Neural cell (in vitro differentiated cells): Measurements from ENCODE around the gene PCCA. TPM values are rescaled to one million over a fixed set of nuclear protein-coding genes. Genes with fewer than 3 reads are reported as not detected.

Experiments
- H2AFZ ChIP-seq: fragments of 200-600, 300-800 bp; sonication (generic), shearing (Covaris generic); 2 replicates; pipeline ENCODE4 v1.6.0; 2014; ENCODE audit warnings: low read depth, mild to moderate bottlenecking, antibody characterized with exemption, low read length, moderate library complexity
- H3F3A ChIP-seq: fragments of 200-600 bp; shearing (Covaris generic); 2 replicates; pipeline ENCODE4 v1.6.1; 2016; ENCODE audit warnings: mild to moderate bottlenecking, moderate library complexity, mixed read lengths, antibody characterized with exemption, low read length; ENCODE audit not compliant: insufficient read depth, poor library complexity, severe bottlenecking
- H3K27ac ChIP-seq: fragments of 200-600, 300-800 bp; sonication (generic), shearing (Covaris generic); 2 replicates; pipeline ENCODE4 v1.5.1; 2014; ENCODE audit warnings: mild to moderate bottlenecking, low read length, moderate library complexity
- H3K27me3 ChIP-seq: fragments of 300-800, 200-600 bp; sonication (generic), shearing (Covaris generic); 2 replicates; pipeline ENCODE4 v1.6.0; 2014; ENCODE audit warnings: mild to moderate bottlenecking, low read depth, low read length, moderate library complexity; ENCODE audit not compliant: insufficient read depth
- H3K36me3 ChIP-seq: fragments of 300-800, 200-600 bp; sonication (generic), shearing (Covaris generic); 2 replicates; pipeline ENCODE4 v1.5.1; 2014; ENCODE audit warnings: mild to moderate bottlenecking, antibody characterized with exemption, low read length, moderate library complexity; ENCODE audit not compliant: insufficient read depth
- H3K4me2 ChIP-seq: fragments of 300-800, 200-600 bp; sonication (generic), shearing (Covaris generic); 2 replicates; pipeline ENCODE4 v1.6.0; 2014; ENCODE audit warnings: mild to moderate bottlenecking, low read length
- H3K4me3 ChIP-seq: fragments of 300-800, 200-600 bp; sonication (generic), shearing (Covaris generic); 2 replicates; pipeline ENCODE4 v1.5.1; 2014; ENCODE audit warnings: mild to moderate bottlenecking, low read length, moderate library complexity
- H3K79me2 ChIP-seq: fragments of 200-600 bp; shearing (Covaris generic); replicated peaks from 2 replicates; pipeline ENCODE4 v1.6.0; 2014; ENCODE audit warnings: mild to moderate bottlenecking, low read length, moderate library complexity; ENCODE audit not compliant: insufficient read depth
- H3K9ac ChIP-seq: fragments of 300-800, 200-600 bp; sonication (generic), shearing (Covaris generic); 2 replicates; pipeline ENCODE4 v1.6.1; 2016; ENCODE audit warnings: mild to moderate bottlenecking, low read length, mixed read lengths
- H3K9me2 ChIP-seq: fragments of 200-600 bp; shearing (Covaris generic); 2 replicates; pipeline ENCODE4 v1.6.1; 2016; ENCODE audit warnings: mild to moderate bottlenecking, low read length, mixed read lengths; ENCODE audit not compliant: insufficient read depth
- H3K9me3 ChIP-seq: fragments of 200-600, 300-800 bp; sonication (generic), shearing (Covaris generic); 2 replicates; pipeline ENCODE4 v1.6.1; 2016; ENCODE audit warnings: mild to moderate bottlenecking, mixed run types, low read length, moderate library complexity, mixed read lengths
- H4K20me1 ChIP-seq: fragments of 200-600 bp; shearing (Covaris generic); 2 replicates; pipeline ENCODE4 v1.6.1; 2016; ENCODE audit warnings: mild to moderate bottlenecking, mixed run types; ENCODE audit not compliant: insufficient read depth
- EP300 ChIP-seq: fragments of 450-650 bp; conservative IDR thresholded peaks from 2 replicates; pipeline ENCODE4 v1.6.1; 2014; ENCODE audit warnings: antibody characterized with exemption, mild to moderate bottlenecking, moderate library complexity; ENCODE audit not compliant: poor library complexity, severe bottlenecking
- EZH2 ChIP-seq: fragments of 200-600, 300-800 bp; shearing (Covaris generic), sonication (generic); IDR thresholded peaks from 2 replicates; pipeline ENCODE4 v1.6.1; 2014; ENCODE audit warnings: antibody characterized with exemption, low read length, borderline replicate concordance, mild to moderate bottlenecking; ENCODE audit not compliant: insufficient read depth, poor library complexity, severe bottlenecking
- MXI1 ChIP-seq: fragments of 450-650 bp; conservative IDR thresholded peaks from 2 replicates; pipeline ENCODE4 v1.6.1; 2014; ENCODE audit warnings: antibody characterized with exemption, mild to moderate bottlenecking; ENCODE audit not compliant: poor library complexity, severe bottlenecking
- POLR2AphosphoS5 ChIP-seq: IDR thresholded peaks from 2 replicates; pipeline ENCODE4 v1.6.1; 2012
- RAD21 ChIP-seq: fragments of 450-650 bp; conservative IDR thresholded peaks from 2 replicates; pipeline ENCODE4 v1.6.1; 2014; ENCODE audit warnings: antibody characterized with exemption, mild to moderate bottlenecking, moderate library complexity
- REST ChIP-seq: IDR thresholded peaks from 2 replicates; pipeline ENCODE4 v1.6.1; 2012; ENCODE audit warnings: borderline replicate concordance
- SMC3 ChIP-seq: fragments of 450-650 bp; conservative IDR thresholded peaks from 2 replicates; pipeline ENCODE4 v1.6.1; 2014; ENCODE audit warnings: antibody characterized with exemption, mild to moderate bottlenecking, moderate library complexity; ENCODE audit not compliant: poor library complexity
- TAF1 ChIP-seq: IDR thresholded peaks from 2 replicates; pipeline ENCODE4 v1.6.1; 2012; ENCODE audit warnings: low read depth
- polyA plus RNA-seq: library from polyadenylated mRNA; depleted of rRNA; stranded (reverse); fragments of >200 nt; gene quantifications from 2 replicates; pipeline ENCODE4 v1.2.3, GENCODE V29; 2014
- TF ChIP-seq, protein P1 (sequence below): fragments of 450-650 bp; IDR thresholded peaks from 2 replicates; pipeline ENCODE4 v1.5.1; 2014; ENCODE audit warnings: antibody characterized with exemption, mild to moderate bottlenecking, moderate library complexity; ENCODE audit not compliant: poor library complexity, severe bottlenecking

PCCA gene
- polyA plus RNA-seq, 1 donor from 2014 or later: 17.0 TPM

DNA sequence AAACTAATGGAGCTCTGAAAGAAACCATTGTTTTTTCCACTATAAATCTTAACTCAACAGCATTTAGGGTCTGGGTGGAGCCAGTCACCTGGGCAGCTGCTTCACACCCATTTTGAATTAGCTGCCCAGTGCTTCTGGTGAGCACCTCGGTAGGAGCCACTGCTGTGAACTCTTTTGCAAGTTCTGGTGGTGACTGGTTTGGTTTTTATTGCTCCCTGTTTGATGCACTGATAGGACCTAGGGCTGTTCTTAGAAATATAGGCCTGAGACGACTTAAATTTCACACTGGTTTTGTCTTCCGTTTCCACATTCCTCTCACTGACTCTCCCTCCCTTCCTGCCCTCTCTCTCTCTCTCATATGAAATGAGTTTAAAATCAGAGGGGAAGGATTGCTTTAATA lies 395.8 kb downstream of the PCCA start:
- Histone ChIP-seq H3K79me2 (no peaks in the 10 kb centered on the region), H3K4me3 (no peak overlapping the region), H3K9ac (no peak overlapping the region), H3K27me3 (no peaks in the 10 kb centered on the region), H3F3A (no peaks in the 10 kb centered on the region), H3K27ac (no peak overlapping the region), H3K4me2 (no peak overlapping the region), H4K20me1 (no peaks in the 10 kb centered on the region), H3K36me3 (no peaks in the 10 kb centered on the region), H2AFZ (no peak overlapping the region), H3K9me2 (no peaks in the 10 kb centered on the region), H3K9me3 (no peaks in the 10 kb centered on the region)
- TF ChIP-seq REST (no peak), EP300 (no peak), SMC3 (no peak), TAF1 (no peak), EZH2 (no peak), MXI1 (no peak), RAD21 (no peak)
- TF ChIP-seq, protein P1, sequence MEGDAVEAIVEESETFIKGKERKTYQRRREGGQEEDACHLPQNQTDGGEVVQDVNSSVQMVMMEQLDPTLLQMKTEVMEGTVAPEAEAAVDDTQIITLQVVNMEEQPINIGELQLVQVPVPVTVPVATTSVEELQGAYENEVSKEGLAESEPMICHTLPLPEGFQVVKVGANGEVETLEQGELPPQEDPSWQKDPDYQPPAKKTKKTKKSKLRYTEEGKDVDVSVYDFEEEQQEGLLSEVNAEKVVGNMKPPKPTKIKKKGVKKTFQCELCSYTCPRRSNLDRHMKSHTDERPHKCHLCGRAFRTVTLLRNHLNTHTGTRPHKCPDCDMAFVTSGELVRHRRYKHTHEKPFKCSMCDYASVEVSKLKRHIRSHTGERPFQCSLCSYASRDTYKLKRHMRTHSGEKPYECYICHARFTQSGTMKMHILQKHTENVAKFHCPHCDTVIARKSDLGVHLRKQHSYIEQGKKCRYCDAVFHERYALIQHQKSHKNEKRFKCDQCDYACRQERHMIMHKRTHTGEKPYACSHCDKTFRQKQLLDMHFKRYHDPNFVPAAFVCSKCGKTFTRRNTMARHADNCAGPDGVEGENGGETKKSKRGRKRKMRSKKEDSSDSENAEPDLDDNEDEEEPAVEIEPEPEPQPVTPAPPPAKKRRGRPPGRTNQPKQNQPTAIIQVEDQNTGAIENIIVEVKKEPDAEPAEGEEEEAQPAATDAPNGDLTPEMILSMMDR: no peak

- Histone ChIP-seq H3K27ac (no peak overlapping the region), H3K79me2 (no peaks in the 10 kb centered on the region), H3K4me3 (no peak overlapping the region), H3K36me3 (no peaks in the 10 kb centered on the region), H3K9me2 (no peaks in the 10 kb centered on the region), H2AFZ (no peak overlapping the region), H3K9me3 (no peaks in the 10 kb centered on the region), H3K4me2 (no peak overlapping the region), H3K9ac (no peak overlapping the region), H3K27me3 (no peaks in the 10 kb centered on the region), H3F3A (no peaks in the 10 kb centered on the region), H4K20me1 (no peaks in the 10 kb centered on the region)
- no peak for TF ChIP-seq POLR2AphosphoS5
- TF ChIP-seq EZH2: no peak
- no peak for TF ChIP-seq MXI1
- no peak for TF ChIP-seq REST
- no peak for TF ChIP-seq TAF1
Observed at GRCh38 chr13:100485265-100485664, 396.4 kb downstream of the PCCA start.
